AG04450 (cell line): ENCODE measurements around the gene WHRN. TPM values are rescaled to one million over a fixed set of nuclear protein-coding genes. Genes with fewer than 3 reads are reported as not detected.

Experiments
- CTCF ChIA-PET: fragments of 300-600, 350-600 bp; formaldehyde crosslinking; extraction: SDS; loops from one replicate; lab custom pipeline; 2022; ENCODE audit warnings: antibody characterized with exemption, inconsistent platforms; lab: Charles Lee
- POLR2A ChIA-PET: fragments of 350-600 bp; formaldehyde crosslinking; extraction: SDS; loops from one replicate; lab custom pipeline; 2021; ENCODE audit warnings: antibody characterized with exemption, inconsistent platforms; lab: Yijun Ruan, JAX
- DNase-seq: peaks from one replicate; pipeline ENCODE4 v3.0.0-alpha.2; 2011; ENCODE audit warnings: low read depth, low spot score
- H3K27ac ChIP-seq: one replicate; pipeline ENCODE4 v1.5.1; 2012; ENCODE audit warnings: low read depth, low read length, control low read depth
- H3K27me3 ChIP-seq: one replicate; pipeline ENCODE4 v1.6.0; 2012; ENCODE audit warnings: low read length; ENCODE audit not compliant: control insufficient read depth, insufficient read depth
- H3K4me3 ChIP-seq: 2 replicates; pipeline ENCODE4 v1.5.1; 2011; ENCODE audit warnings: mild to moderate bottlenecking, low read depth, low read length, control low read depth
- H3K9me3 ChIP-seq: 2 replicates; pipeline ENCODE4 v1.5.1; 2012; ENCODE audit warnings: low read length; ENCODE audit not compliant: control insufficient read depth, insufficient read depth
- CTCF ChIP-seq: IDR thresholded peaks from 2 replicates; pipeline ENCODE4 v1.5.1; 2011; ENCODE audit warnings: low read depth, low read length, control low read depth, inconsistent platforms
- polyA plus RNA-seq: library from polyadenylated mRNA; depleted of rRNA; stranded (reverse); fragments of >200 nt; gene quantifications from 2 replicates; pipeline ENCODE4 v1.2.3, GENCODE V29; 2011

WHRN gene
- polyA plus RNA-seq, 1 experiment, result 1.1 TPM

- Histone ChIP-seq H3K27ac (no peak overlapping the region), H3K27me3 (peaks cover 15% of the 10 kb centered on the region), H3K4me3 (no peak overlapping the region), H3K9me3 (no peaks in the 10 kb centered on the region)
- DNase-seq, result no peak
- TF ChIP-seq CTCF, result no peak
- ChIA-PET CTCF (interaction anchor here (1.0 to 2.0 kb wide), 5 partner anchors 13 to 44 kb away, joined by 3 to 5 read pairs (median 3); no protein-coding TSS in a partner anchor), POLR2A (no interaction called here)
These were observed 56.0 kb downstream of the WHRN start for GRCh38 chr9:114449236-114449635.

GRCh38 chr9:114448706-114449105 is 56.6 kb downstream of the WHRN start:
- Histone ChIP-seq H3K27me3 (peaks cover 15% of the 10 kb centered on the region), H3K4me3 (no peak overlapping the region), H3K27ac (no peak overlapping the region), H3K9me3 (no peaks in the 10 kb centered on the region)
- no peak for TF ChIP-seq CTCF
- POLR2A ChIA-PET, result no interaction called here
- CTCF ChIA-PET, result interaction anchor here (1.0 to 1.5 kb wide), 3 partner anchors 13 to 38 kb away, joined by 3 to 4 read pairs (median 3); no protein-coding TSS in a partner anchor
- DNase-seq, result no peak

- TF ChIP-seq CTCF, result no peak
- Histone ChIP-seq H3K27me3 (peaks cover 7% of the 10 kb centered on the region), H3K4me3 (no peak overlapping the region), H3K9me3 (no peaks in the 10 kb centered on the region), H3K27ac (no peak overlapping the region)
- POLR2A ChIA-PET, result no interaction called here
- CTCF ChIA-PET, result interaction anchor here (1.0 to 1.8 kb wide), 2 partner anchors 12 to 207 kb away, joined by 4 to 8 read pairs; no protein-coding TSS in a partner anchor
- no peak for DNase-seq
These were observed 58.4 kb downstream of the WHRN start for GRCh38 chr9:114446672-114447450.

- Histone ChIP-seq H3K27ac (no peak overlapping the region), H3K27me3 (peaks cover 7% of the 10 kb centered on the region), H3K4me3 (no peak overlapping the region), H3K9me3 (no peaks in the 10 kb centered on the region)
- DNase-seq, result no peak
- TF ChIP-seq CTCF, result no peak
- ChIA-PET CTCF (interaction anchor here (0.6 to 1.8 kb wide), 4 partner anchors 11 to 207 kb away, joined by 4 to 8 read pairs (median 4); no protein-coding TSS in a partner anchor), POLR2A (no interaction called here)
These were observed 59.2 kb downstream of the WHRN start for GRCh38 chr9:114446036-114446435.

- peaks cover 7% of the 10 kb centered on the region for H3K27me3 ChIP-seq
- CTCF ChIA-PET, result interaction anchor here (0.6 to 1.1 kb wide), 2 partner anchors 40 to 204 kb away, joined by 4 read pairs; no protein-coding TSS in a partner anchor
- H3K9me3 ChIP-seq, result no peaks in the 10 kb centered on the region
- no peak for DNase-seq
- H3K27ac ChIP-seq, result no peak overlapping the region
- POLR2A ChIA-PET, result no interaction called here
- TF ChIP-seq CTCF, result no peak
- no peak overlapping the region for H3K4me3 ChIP-seq
These were observed 59.7 kb downstream of the WHRN start for GRCh38 chr9:114445616-114446015.
